NCI-H510A (cell line): ENCODE measurements around the gene MCRS1.
"Not testable (repeated sequence)": the region's sequence is repeated elsewhere in the genome, so short reads cannot be mapped to it uniquely, and the experiment has no call there.

Experiments
- DNase-seq: peaks from one replicate; lab custom pipeline; 2025; lab: John Stamatoyannopoulos, UW

MCRS1 gene

GRCh38 chr12:49515266-49515665 lies 52.7 kb downstream of the MCRS1 start:
- no peak for DNase-seq

GRCh38 chr12:49512546-49512945 lies 55.4 kb downstream of the MCRS1 start:
- DNase-seq = no peak

- DNase-seq = no peak
These were observed 56.5 kb downstream of the MCRS1 start for GRCh38 chr12:49511410-49511809.

- DNase-seq = not testable (repeated sequence)
These were observed 58.3 kb downstream of the MCRS1 start for GRCh38 chr12:49509681-49510080.
